Stimulated activated CD8-positive, alpha-beta memory T cell treated with anti-CD3 and anti-CD28 coated beads, Interleukin-7, amount 100 ng/mL, for 48 hours (primary cell): ENCODE data around the gene KNTC1.
A peak's percentile ranks its signal among the peaks of the same experiment; 100 is the strongest.
"Not testable (repeated sequence)": the region's sequence is repeated elsewhere in the genome, so short reads cannot be mapped to it uniquely, and the experiment has no call there.

Source experiments
- DNase-seq, 2 donors: peaks; one replicate each; pipeline ENCODE4 v3.0.0-alpha.2; 2020; ENCODE audit warnings: low read depth in 1 of 2; ENCODE audit errors: extremely low read depth in 1 of 2

The KNTC1 gene

GRCh38 chr12:122646517-122647217 is 119.6 kb downstream of the KNTC1 start:
- peak; percentile 20 to 60 for DNase-seq

- no peak for DNase-seq
These were observed 124.6 kb downstream of the KNTC1 start for GRCh38 chr12:122651520-122652224.

GRCh38 chr12:122653291-122653690 is 126.2 kb downstream of the KNTC1 start:
- DNase-seq = not testable (repeated sequence)

- DNase-seq = no peak
These were observed 129.2 kb downstream of the KNTC1 start for GRCh38 chr12:122656298-122656697.

- DNase-seq = no peak
These were observed 132.5 kb downstream of the KNTC1 start for GRCh38 chr12:122659579-122659978.

GRCh38 chr12:122661246-122661645 is 134.2 kb downstream of the KNTC1 start:
- no peak for DNase-seq

- no peak for DNase-seq
These were observed 134.9 kb downstream of the KNTC1 start for GRCh38 chr12:122661938-122662337.

- no peak for DNase-seq
These were observed 138.3 kb downstream of the KNTC1 start for GRCh38 chr12:122665349-122665748.

GRCh38 chr12:122665759-122666158 is 138.7 kb downstream of the KNTC1 start:
- no peak for DNase-seq

GRCh38 chr12:122668268-122668667 is 141.2 kb downstream of the KNTC1 start:
- no peak for DNase-seq

- DNase-seq = no peak
These were observed 142.5 kb downstream of the KNTC1 start for GRCh38 chr12:122669397-122670070.

GRCh38 chr12:122672515-122672914 is 145.5 kb downstream of the KNTC1 start:
- no peak for DNase-seq
